Nephron (organoid): ENCODE data around the gene DIPK1A.
A peak's percentile ranks its signal among the peaks of the same experiment; 100 is the strongest.

Source experiments
- H3K27ac Mint-ChIP-seq, 3 experiments: 2 replicates each; pipeline ENCODE4 v1.8.0; 2020; ENCODE audit warnings: mixed read lengths in 3 of 3, mild to moderate bottlenecking in 2 of 3, moderate library complexity in 1 of 3
- H3K27me3 Mint-ChIP-seq: 2 replicates; pipeline ENCODE4 v1.8.0; 2021; ENCODE audit warnings: low read depth, mild to moderate bottlenecking, moderate library complexity, mixed read lengths
- H3K36me3 Mint-ChIP-seq: 2 replicates; pipeline ENCODE4 v1.8.0; 2020; ENCODE audit warnings: low read depth, mixed read lengths
- H3K4me1 Mint-ChIP-seq: 2 replicates; pipeline ENCODE4 v1.8.0; 2020; ENCODE audit warnings: mixed read lengths
- H3K4me3 Mint-ChIP-seq, 3 experiments: 2 replicates each; pipeline ENCODE4 v1.8.0; 2020; ENCODE audit warnings: mild to moderate bottlenecking in 3 of 3, mixed read lengths in 3 of 3, moderate library complexity in 2 of 3
- H3K9me3 Mint-ChIP-seq: 2 replicates; pipeline ENCODE4 v1.8.0; 2020; ENCODE audit warnings: mixed read lengths
- TF ChIP-seq, protein P1 (sequence below), 3 experiments: fragments of 200-600 bp; sonication (generic); IDR thresholded peaks; one replicate each; pipeline ENCODE4 v1.5.0; 2021; ENCODE audit warnings: antibody characterized with exemption in 3 of 3; ENCODE audit not compliant: unreplicated experiment in 3 of 3

DIPK1A gene

DNA sequence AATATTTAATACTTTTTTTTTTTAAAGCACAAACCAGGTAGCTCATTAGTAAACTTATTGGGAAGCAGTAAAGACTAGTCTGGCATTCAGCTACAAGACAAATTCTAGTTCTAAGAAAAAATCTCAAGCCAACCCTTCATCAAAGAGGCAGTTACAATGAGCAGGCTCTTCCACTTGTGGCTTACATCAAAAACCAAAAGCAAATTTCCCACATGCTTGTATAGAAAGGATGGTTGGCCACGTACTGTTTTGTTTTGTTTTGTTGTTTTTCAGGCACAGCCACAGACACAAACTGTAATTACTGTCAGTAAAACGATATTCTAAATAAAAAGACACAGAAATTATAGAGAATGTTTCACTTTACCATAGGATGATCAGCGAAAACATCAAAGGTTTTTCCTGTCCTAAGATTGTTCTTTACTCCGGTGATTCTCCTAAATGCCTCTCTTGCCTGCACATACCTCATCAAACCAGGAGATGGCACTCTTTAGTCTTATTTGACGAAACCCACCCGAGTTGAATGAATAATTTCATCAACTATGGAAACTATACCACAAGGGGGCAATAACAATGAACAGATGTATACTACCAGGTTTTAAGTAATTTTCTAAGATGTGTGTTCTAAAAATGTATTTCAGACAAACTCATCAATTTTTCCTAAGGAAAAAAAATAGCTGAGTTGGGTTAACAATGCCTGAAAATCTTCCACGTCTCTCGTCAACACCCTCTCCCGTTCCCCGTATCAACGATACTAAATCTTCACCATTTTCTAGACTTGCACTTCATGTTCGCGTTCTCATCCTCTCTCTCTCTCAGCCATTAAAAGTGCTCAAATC, 102.5 kb downstream of the DIPK1A start:
- TF ChIP-seq, protein P1, sequence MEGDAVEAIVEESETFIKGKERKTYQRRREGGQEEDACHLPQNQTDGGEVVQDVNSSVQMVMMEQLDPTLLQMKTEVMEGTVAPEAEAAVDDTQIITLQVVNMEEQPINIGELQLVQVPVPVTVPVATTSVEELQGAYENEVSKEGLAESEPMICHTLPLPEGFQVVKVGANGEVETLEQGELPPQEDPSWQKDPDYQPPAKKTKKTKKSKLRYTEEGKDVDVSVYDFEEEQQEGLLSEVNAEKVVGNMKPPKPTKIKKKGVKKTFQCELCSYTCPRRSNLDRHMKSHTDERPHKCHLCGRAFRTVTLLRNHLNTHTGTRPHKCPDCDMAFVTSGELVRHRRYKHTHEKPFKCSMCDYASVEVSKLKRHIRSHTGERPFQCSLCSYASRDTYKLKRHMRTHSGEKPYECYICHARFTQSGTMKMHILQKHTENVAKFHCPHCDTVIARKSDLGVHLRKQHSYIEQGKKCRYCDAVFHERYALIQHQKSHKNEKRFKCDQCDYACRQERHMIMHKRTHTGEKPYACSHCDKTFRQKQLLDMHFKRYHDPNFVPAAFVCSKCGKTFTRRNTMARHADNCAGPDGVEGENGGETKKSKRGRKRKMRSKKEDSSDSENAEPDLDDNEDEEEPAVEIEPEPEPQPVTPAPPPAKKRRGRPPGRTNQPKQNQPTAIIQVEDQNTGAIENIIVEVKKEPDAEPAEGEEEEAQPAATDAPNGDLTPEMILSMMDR (IDR thresholded peaks at IDR 0.05; ENCODE audit: unreplicated experiment in 3 of 3): peak; percentile 94 to 99 (median 94)
- peaks cover 2% of the 10 kb centered on the region for H3K9me3 Mint-ChIP-seq
- H3K4me3 Mint-ChIP-seq: peak overlapping the region in 2 of 3 experiments; percentile 24 to 29
- no peak overlapping the region for H3K27ac Mint-ChIP-seq
- H3K27me3 Mint-ChIP-seq: no peaks in the 10 kb centered on the region
- H3K36me3 Mint-ChIP-seq: no peaks in the 10 kb centered on the region
- H3K4me1 Mint-ChIP-seq: peaks cover 7% of the 10 kb centered on the region

DNA sequence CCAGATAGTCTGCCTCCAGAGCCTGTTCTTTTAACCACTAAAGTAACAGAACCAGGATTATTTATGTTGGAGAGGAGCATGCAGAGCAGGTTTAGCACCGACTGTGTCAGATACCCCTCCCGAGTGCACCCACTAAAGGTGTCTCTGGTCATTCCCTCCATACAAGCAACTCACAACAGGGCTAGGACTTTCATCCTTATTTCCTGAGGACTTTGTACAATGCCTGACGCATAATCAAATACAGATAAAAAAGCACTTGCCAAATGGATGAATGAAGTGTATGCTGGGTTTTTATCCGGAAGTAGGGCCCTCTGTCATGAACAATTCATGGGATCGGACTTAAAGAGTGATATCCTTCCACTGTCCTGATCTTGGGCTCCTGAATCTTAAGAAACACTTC, 103.4 kb downstream of the DIPK1A start:
- TF ChIP-seq, protein P1 (IDR thresholded peaks at IDR 0.05; ENCODE audit: unreplicated experiment in 3 of 3): no peak
- Mint-ChIP-seq H3K36me3 (no peaks in the 10 kb centered on the region), H3K4me3 (no peak overlapping the region), H3K27me3 (no peaks in the 10 kb centered on the region), H3K4me1 (peaks cover 7% of the 10 kb centered on the region), H3K9me3 (peaks cover 2% of the 10 kb centered on the region), H3K27ac (no peak overlapping the region)

DNA sequence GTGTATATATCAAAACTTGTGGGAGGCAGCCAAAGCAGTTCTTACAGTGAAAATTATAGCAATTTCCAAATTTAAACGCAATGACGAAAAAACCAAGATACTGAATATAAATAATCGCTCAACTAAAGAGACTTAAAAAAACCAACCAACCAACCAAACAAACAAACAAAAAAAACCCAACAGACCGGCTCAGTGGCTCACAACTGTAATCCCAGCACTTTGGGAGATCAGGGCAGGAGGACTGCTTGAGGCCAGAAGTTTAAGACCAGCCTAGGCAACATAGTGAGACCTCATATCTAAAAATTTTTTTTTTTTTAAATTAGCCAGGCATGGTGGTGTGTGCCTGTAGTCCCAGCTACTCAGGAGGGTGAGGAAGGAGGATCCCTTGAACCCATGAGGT, 106.0 kb downstream of the DIPK1A start:
- peaks cover 2% of the 10 kb centered on the region for H3K9me3 Mint-ChIP-seq
- TF ChIP-seq, protein P1 (IDR thresholded peaks at IDR 0.05; ENCODE audit: unreplicated experiment in 3 of 3): no peak
- no peaks in the 10 kb centered on the region for H3K27me3 Mint-ChIP-seq
- no peaks in the 10 kb centered on the region for H3K36me3 Mint-ChIP-seq
- H3K27ac Mint-ChIP-seq: no peak overlapping the region
- no peak overlapping the region for H3K4me3 Mint-ChIP-seq
- peaks cover 11% of the 10 kb centered on the region for H3K4me1 Mint-ChIP-seq

DNA sequence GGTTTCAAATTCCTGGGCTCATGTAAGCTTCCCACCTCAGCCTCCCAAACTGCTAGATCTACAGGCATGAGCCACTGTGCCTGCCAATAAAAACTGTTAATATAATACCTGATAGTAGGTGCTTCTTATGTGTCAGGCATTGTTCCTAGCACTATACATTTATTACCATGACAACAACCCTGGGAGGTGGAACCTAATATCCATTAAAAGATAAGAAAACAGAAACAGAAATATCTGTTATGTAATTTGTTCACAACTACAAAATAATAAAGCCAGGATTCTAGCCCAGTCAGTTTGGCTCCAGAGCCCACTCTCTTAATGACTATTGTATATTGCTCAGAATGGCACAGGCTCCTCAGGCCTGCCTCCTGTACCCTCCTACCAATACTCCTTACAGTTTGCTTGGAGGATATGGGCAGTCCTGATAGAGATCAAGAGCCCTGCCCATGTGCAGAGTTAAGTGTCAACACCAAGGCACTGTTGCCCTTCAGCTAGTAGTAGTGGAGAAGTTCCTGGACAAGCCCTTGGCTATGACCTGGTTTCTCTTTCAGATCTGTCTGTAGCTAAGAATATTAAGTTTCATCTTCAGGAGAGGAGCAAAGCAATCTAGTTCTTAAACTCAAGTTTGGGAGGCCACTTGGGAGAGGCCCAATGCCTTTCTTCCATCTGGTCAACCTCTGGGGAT, 107.0 kb downstream of the DIPK1A start:
- Mint-ChIP-seq H3K4me3 (no peak overlapping the region), H3K36me3 (no peaks in the 10 kb centered on the region), H3K4me1 (peaks cover 9% of the 10 kb centered on the region), H3K27me3 (no peaks in the 10 kb centered on the region), H3K9me3 (peaks cover 2% of the 10 kb centered on the region), H3K27ac (no peak overlapping the region)
- TF ChIP-seq, protein P1 (IDR thresholded peaks at IDR 0.05; ENCODE audit: unreplicated experiment in 3 of 3): no peak

DNA sequence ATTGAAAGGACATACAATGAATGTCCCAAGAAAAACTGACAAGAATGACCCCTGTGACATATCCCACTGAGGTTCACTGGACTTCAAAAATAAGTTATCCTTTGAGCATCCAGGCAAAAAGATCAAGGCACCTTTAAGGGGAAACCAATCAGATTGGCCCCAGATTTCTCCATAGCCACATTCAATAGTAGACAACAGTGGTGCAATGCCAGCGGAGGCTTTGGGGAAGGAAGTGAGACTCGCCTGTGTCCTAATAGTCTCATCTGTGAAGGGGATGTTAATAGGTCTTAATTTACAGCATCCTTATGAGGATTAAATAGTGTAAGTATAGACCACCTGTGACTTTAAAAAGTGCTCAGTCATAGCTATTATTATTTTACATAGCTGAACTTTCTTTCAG, 108.0 kb downstream of the DIPK1A start:
- no peaks in the 10 kb centered on the region for H3K36me3 Mint-ChIP-seq
- peaks cover 4% of the 10 kb centered on the region for H3K4me1 Mint-ChIP-seq
- H3K27ac Mint-ChIP-seq: no peak overlapping the region
- peaks cover 2% of the 10 kb centered on the region for H3K9me3 Mint-ChIP-seq
- H3K4me3 Mint-ChIP-seq: no peak overlapping the region
- no peaks in the 10 kb centered on the region for H3K27me3 Mint-ChIP-seq
- TF ChIP-seq, protein P1 (IDR thresholded peaks at IDR 0.05; ENCODE audit: unreplicated experiment in 3 of 3): no peak
